ENCODE data around the gene CUBN.
A peak's percentile ranks its signal among the peaks of the same experiment; 100 is the strongest.

CUBN gene

DNA sequence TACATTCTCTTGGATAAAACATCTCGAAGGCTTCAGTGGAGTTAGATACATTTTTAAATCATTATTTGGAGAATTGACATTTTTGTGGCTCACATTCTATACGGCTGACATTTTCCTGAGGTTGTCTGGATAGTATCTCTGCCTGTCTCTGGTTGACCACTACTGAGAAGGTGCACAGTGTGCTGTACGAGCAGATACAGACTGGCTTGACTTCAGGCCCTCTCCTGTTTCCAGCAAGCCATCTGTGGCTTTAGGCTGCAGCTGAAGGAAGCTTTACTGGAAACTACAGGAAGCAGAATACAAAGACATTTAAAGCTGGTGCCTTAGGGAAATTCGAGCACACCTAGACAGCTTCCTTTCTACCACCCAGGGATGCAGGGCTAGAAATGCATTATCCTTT, 273.0 kb downstream of the CUBN start:
- H3K4me3 ChIP-seq (ENCODE audit: low read depth, low read length) = no peak overlapping the region
- no peak for TF ChIP-seq POLR2A (IDR thresholded peaks at IDR 0.05; ENCODE audit: extremely low read depth, insufficient read length)
- TF ChIP-seq, protein P1, sequence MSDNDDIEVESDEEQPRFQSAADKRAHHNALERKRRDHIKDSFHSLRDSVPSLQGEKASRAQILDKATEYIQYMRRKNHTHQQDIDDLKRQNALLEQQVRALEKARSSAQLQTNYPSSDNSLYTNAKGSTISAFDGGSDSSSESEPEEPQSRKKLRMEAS (IDR thresholded peaks at IDR 0.05; ENCODE audit: low read depth, low read length) = no peak
- TF ChIP-seq, protein P2, sequence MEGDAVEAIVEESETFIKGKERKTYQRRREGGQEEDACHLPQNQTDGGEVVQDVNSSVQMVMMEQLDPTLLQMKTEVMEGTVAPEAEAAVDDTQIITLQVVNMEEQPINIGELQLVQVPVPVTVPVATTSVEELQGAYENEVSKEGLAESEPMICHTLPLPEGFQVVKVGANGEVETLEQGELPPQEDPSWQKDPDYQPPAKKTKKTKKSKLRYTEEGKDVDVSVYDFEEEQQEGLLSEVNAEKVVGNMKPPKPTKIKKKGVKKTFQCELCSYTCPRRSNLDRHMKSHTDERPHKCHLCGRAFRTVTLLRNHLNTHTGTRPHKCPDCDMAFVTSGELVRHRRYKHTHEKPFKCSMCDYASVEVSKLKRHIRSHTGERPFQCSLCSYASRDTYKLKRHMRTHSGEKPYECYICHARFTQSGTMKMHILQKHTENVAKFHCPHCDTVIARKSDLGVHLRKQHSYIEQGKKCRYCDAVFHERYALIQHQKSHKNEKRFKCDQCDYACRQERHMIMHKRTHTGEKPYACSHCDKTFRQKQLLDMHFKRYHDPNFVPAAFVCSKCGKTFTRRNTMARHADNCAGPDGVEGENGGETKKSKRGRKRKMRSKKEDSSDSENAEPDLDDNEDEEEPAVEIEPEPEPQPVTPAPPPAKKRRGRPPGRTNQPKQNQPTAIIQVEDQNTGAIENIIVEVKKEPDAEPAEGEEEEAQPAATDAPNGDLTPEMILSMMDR (IDR thresholded peaks at IDR 0.05; ENCODE audit: low read depth, low read length) = no peak
- no peak for TF ChIP-seq MYC (IDR thresholded peaks at IDR 0.05; ENCODE audit: low read depth, low read length)
- no peak for DNase-seq (ENCODE audit: low read depth)

DNA sequence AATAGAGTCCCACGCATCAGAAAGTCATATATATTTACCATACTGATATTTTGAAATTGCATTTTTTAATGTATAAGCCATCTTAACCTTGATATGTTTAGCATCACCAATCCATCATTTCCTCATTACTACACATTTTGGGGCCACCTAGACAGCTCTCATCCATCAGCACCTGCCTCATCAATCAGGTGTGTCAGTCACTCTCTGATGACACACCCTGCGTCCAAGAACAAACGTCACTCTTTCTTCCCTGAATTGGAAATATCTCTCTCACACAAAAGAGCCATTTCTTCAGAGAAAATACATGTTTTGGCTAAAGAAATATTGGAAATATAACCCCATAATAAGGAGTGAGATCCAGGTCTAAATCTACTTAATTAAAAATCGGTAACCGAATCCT, 273.5 kb downstream of the CUBN start:
- no peak overlapping the region for H3K4me3 ChIP-seq (ENCODE audit: low read depth, low read length)
- DNase-seq (ENCODE audit: low read depth) = no peak
- TF ChIP-seq, protein P1 (IDR thresholded peaks at IDR 0.05; ENCODE audit: low read depth, low read length) = no peak
- TF ChIP-seq MYC (IDR thresholded peaks at IDR 0.05; ENCODE audit: low read depth, low read length) (no peak), POLR2A (IDR thresholded peaks at IDR 0.05; ENCODE audit: extremely low read depth, insufficient read length) (no peak)
- TF ChIP-seq, protein P2 (IDR thresholded peaks at IDR 0.05; ENCODE audit: low read depth, low read length) = no peak

DNA sequence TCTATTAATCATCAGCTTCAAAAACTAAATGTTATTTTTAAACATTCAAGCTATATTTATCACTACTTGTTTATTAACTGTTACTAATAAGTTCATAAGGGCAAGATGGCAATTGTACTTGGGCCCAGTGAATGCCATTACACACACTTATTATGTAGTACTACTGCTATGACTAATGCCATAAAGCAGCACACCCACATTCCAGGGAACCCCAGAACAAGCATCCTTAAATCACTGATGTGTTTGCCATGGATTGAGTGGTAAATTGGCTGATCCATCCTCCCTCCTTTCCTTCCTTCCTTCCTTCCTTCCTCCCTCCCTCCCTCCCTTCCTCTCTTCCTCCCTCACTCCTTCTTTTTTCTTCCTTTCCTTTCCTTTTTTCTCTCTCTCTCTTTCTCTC, 275.0 kb downstream of the CUBN start:
- H3K4me3 ChIP-seq (ENCODE audit: low read depth, low read length) = no peak overlapping the region
- DNase-seq (ENCODE audit: low read depth) = no peak
- TF ChIP-seq MYC (IDR thresholded peaks at IDR 0.05; ENCODE audit: low read depth, low read length) (no peak), POLR2A (IDR thresholded peaks at IDR 0.05; ENCODE audit: extremely low read depth, insufficient read length) (no peak)
- TF ChIP-seq, protein P2 (IDR thresholded peaks at IDR 0.05; ENCODE audit: low read depth, low read length) = no peak
- TF ChIP-seq, protein P1 (IDR thresholded peaks at IDR 0.05; ENCODE audit: low read depth, low read length) = no peak

DNA sequence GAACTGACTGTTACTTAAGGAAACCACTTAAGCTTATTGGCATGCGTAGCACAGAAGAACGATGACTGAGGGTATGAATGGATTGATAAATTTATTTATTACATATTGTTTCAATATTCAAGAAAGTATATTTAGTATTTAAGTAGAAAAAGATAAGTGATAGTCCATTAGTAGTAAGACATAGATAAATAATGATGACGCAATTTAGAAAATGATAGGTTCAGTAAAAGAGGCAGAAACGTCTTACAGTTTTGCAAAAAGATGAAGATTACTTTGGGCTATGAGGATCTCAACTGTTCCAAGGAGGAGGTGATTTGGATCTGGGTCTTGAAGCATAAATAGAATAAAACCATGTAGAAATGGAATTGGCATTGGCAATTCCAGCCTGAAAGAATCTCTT, 275.8 kb downstream of the CUBN start:
- TF ChIP-seq MYC (IDR thresholded peaks at IDR 0.05; ENCODE audit: low read depth, low read length) = no peak
- TF ChIP-seq, protein P1 (IDR thresholded peaks at IDR 0.05; ENCODE audit: low read depth, low read length) = no peak
- no peak for TF ChIP-seq POLR2A (IDR thresholded peaks at IDR 0.05; ENCODE audit: extremely low read depth, insufficient read length)
- TF ChIP-seq, protein P2 (IDR thresholded peaks at IDR 0.05; ENCODE audit: low read depth, low read length) = no peak
- H3K4me3 ChIP-seq (ENCODE audit: low read depth, low read length) = no peak overlapping the region
- DNase-seq (ENCODE audit: low read depth) = no peak

DNA sequence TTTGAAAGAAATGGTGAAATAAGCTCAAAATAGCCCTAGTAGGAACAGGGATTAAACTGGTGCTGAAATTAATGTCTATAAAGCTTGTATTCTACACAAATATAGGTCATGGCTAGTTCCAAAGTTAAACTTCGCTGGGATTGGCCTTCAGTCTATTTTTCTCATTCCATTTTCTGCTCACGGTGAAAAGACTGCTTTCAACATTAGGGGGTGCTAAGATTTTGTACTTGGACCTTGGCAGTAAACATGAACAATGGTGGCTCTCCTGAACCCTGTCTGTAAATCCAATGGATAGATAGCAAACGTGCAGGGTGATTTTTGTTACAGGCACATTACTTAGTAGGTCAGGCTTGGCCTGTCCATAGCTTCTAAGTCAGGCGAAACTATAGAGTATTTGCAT, 276.4 kb downstream of the CUBN start:
- no peak overlapping the region for H3K4me3 ChIP-seq (ENCODE audit: low read depth, low read length)
- peak; percentile 30 for DNase-seq (ENCODE audit: low read depth)
- TF ChIP-seq MYC (IDR thresholded peaks at IDR 0.05; ENCODE audit: low read depth, low read length) (no peak), POLR2A (IDR thresholded peaks at IDR 0.05; ENCODE audit: extremely low read depth, insufficient read length) (no peak)

DNA sequence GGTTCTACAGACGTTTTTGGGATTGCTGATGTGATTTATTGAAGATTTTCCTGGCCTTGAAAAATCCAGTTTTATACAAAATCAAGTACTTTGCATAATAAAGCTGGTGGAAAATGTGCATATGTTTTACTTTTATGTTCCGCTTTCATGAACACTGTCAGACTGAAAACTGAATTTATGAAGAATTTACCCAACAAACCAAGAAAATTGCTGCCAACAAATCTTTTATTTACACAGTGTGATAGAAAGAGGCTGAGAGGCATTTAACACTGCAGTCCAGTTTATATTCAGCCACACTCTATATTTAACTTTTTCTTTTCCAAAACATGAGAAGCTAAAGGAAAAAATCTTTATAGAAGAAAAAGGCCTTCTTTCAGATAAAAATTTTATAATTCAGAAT, 277.0 kb downstream of the CUBN start:
- no peak for TF ChIP-seq POLR2A (IDR thresholded peaks at IDR 0.05; ENCODE audit: extremely low read depth, insufficient read length)
- TF ChIP-seq, protein P1 (IDR thresholded peaks at IDR 0.05; ENCODE audit: low read depth, low read length) = no peak
- TF ChIP-seq, protein P2 (IDR thresholded peaks at IDR 0.05; ENCODE audit: low read depth, low read length) = no peak
- no peak for TF ChIP-seq MYC (IDR thresholded peaks at IDR 0.05; ENCODE audit: low read depth, low read length)
- no peak for DNase-seq (ENCODE audit: low read depth)
- H3K4me3 ChIP-seq (ENCODE audit: low read depth, low read length) = no peak overlapping the region
